Measurements from ENCODE around the gene SART3.

SART3 gene

DNA sequence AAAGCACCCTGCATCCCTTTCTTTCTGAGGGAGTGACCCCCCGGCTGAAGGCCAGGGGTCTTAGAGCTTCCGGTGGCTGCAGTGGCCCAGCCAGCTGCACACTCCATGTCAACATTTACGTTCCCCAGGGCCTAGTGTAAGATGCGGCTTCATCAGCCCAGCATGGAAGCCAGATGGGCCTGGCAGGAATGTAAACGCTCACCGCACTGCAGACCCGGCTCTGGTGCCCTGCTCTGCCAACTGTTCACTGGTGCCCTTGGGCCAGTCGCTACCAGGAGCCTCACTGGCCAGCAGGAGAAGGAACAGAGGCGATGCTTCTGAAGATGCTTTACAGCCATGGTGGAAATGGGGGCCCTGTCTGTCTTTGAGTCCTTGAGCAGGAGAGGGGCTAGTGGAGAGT is 45.5 kb upstream of the SART3 start:
- CTCF ChIA-PET, result interaction anchor here (1.0 to 17.4 kb wide), 3 partner anchors 11 to 40 kb away, joined by 3 to 1115 read pairs (median 106); partner anchors contain the start of genes ISCU and SART3
- POLR2A ChIA-PET, result no interaction called here
- TF ChIP-seq, protein P1, sequence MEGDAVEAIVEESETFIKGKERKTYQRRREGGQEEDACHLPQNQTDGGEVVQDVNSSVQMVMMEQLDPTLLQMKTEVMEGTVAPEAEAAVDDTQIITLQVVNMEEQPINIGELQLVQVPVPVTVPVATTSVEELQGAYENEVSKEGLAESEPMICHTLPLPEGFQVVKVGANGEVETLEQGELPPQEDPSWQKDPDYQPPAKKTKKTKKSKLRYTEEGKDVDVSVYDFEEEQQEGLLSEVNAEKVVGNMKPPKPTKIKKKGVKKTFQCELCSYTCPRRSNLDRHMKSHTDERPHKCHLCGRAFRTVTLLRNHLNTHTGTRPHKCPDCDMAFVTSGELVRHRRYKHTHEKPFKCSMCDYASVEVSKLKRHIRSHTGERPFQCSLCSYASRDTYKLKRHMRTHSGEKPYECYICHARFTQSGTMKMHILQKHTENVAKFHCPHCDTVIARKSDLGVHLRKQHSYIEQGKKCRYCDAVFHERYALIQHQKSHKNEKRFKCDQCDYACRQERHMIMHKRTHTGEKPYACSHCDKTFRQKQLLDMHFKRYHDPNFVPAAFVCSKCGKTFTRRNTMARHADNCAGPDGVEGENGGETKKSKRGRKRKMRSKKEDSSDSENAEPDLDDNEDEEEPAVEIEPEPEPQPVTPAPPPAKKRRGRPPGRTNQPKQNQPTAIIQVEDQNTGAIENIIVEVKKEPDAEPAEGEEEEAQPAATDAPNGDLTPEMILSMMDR (IDR thresholded peaks at IDR 0.05; ENCODE audit: insufficient read depth, low read length, missing control alignments), result no peak
- no peak overlapping the region for H3K4me3 ChIP-seq (ENCODE audit: low read depth, low read length)
- no peak for DNase-seq (ENCODE audit: low read depth, low spot score)

DNA sequence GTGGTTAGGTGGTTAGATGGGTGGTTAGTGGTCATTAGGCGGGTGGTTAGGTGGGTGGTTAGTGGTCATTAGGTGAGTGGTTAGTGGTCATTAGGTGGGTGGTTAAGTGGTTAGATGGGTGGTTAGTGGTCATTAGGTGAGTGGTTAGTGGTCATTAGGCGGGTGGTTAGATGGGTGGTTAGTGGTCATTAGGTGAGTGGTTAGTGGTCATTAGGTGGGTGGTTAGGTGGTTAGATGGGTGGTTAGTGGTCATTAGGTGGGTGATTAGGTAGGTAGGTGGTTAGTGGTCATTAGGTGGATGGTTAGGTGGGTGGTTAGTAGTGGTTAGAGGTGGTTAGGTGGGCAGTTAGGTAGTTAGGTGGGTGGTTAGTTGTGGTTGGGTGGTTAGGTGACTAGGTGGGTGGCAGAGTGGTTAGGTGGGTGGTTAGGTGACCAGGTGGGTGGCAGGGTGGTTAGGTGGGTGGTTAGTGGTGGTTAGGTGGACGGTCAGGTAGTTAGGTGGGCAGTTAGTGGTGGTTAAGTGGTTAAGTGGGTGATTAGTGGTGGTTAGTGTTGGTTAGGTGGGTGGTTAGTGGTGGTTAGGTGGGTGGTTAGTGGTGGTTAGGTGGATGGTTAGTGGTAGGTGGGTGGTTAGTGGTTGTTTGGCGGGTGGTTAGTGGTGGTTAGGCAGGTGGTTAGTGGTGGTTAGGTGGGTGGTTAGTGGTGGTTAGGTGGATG is 44.9 kb upstream of the SART3 start:
- DNase-seq (ENCODE audit: low read depth, low spot score), result no peak
- TF ChIP-seq, protein P1 (IDR thresholded peaks at IDR 0.05; ENCODE audit: insufficient read depth, low read length, missing control alignments), result no peak
- POLR2A ChIA-PET, result no interaction called here
- CTCF ChIA-PET, result interaction anchor here (1.0 to 17.4 kb wide), 3 partner anchors 10 to 39 kb away, joined by 3 to 1115 read pairs (median 106); partner anchors contain the start of genes ISCU and SART3
- no peak overlapping the region for H3K4me3 ChIP-seq (ENCODE audit: low read depth, low read length)

DNA sequence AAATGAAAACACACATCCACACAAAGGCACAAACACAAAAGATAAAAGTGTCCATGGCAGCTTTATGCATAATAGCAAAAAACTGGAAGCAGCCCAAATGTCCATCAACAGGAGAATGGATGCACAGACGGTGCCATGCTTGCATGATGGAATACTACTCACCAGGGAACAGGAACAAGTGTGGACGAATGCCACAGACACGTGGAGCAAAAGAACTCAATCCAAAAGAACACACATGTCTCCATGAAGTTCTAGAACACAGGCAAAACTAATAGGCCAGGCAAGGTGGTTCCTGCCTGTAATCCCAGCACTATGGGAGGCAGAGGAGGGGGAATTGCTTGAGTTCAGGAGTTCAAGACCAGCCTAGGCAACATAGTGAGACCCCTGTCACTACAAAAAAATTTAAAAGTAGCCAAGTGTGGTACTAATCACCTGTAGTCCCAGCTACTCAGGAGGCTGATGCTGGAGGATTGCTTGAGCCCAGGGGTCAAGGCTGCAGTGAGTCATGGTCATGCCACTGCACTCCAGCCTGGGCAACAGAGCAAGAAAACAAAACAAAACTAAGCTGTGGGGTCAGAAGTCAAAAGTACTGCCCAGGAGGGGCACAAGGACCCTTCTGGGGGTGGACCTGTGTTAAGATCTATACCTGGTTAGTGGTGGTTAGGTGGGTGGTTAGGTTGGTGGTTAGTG is 44.2 kb upstream of the SART3 start:
- TF ChIP-seq, protein P1 (IDR thresholded peaks at IDR 0.05; ENCODE audit: insufficient read depth, low read length, missing control alignments), result no peak
- CTCF ChIA-PET, result interaction anchor here (0.9 to 9.0 kb wide), 3 partner anchors 15 to 41 kb away, joined by 3 to 106 read pairs (median 5); no protein-coding TSS in a partner anchor
- no peak for DNase-seq (ENCODE audit: low read depth, low spot score)
- POLR2A ChIA-PET, result no interaction called here
- H3K4me3 ChIP-seq (ENCODE audit: low read depth, low read length), result no peak overlapping the region

DNA sequence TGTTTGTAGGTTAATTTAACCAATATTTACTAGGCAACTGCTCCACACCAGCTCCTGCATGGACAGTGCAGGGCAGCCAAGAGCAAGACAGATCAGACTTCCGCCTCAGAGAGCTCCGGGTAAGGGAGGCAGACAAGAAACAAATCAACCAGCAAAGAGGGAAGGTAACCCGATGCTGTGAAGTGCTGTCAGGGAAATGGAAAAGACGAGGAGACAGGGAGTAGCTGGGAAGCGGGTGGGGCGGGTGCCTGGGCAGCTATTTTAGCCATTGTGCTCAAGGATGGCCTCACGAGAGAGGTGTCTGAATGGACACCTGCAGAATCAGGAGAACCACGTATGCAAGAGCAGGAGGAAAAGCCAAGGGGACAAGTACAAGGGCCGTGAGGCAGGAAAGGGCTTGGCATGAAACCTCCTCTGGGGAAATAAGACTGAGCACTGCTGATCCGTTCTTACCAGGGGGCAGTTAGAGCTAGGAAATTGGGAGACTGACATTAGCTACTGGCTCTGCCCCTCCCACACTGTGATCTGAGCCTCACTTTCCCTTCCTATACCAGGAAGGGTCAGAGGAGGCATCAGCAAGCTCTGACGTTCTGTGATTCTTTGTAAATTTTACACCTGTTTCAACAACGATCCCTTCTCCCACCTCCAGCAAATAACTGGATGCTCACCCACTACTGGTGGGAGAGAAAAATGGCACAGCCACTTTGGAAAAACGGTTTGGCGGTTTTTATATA is 43.4 kb upstream of the SART3 start:
- H3K4me3 ChIP-seq (ENCODE audit: low read depth, low read length), result no peak overlapping the region
- DNase-seq (ENCODE audit: low read depth, low spot score), result no peak
- TF ChIP-seq, protein P1 (IDR thresholded peaks at IDR 0.05; ENCODE audit: insufficient read depth, low read length, missing control alignments), result no peak
- POLR2A ChIA-PET, result no interaction called here
- CTCF ChIA-PET, result interaction anchor here (0.9 to 9.0 kb wide), 5 partner anchors 10 to 41 kb away, joined by 3 to 106 read pairs (median 3); no protein-coding TSS in a partner anchor

DNA sequence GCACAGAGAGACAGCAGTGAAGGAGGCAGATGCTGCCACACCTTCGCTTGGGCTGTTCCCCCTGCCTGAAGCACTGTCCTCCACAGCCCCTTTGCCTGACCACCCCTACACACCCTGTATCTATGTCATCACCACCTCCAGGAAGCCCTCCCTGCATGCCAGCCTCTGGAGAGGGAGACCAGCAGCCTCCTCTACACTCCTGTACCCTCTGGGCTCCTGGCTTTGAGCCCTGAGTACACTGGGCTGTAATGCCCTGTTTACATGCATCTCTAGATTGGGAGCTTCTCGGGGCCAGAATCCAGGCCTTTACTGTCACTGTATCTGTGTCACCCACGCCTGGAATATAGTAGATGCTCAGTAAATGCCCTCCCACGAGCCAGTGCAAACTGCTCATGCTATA is 42.8 kb upstream of the SART3 start:
- TF ChIP-seq, protein P1 (IDR thresholded peaks at IDR 0.05; ENCODE audit: insufficient read depth, low read length, missing control alignments), result no peak
- no peak for DNase-seq (ENCODE audit: low read depth, low spot score)
- H3K4me3 ChIP-seq (ENCODE audit: low read depth, low read length), result no peak overlapping the region
- POLR2A ChIA-PET, result no interaction called here
- CTCF ChIA-PET, result interaction anchor here (1.2 to 9.0 kb wide), 4 partner anchors 9 to 40 kb away, joined by 3 to 106 read pairs (median 4); no protein-coding TSS in a partner anchor

Data from AG04449 (cell line).